Subcutaneous adipose tissue (tissue), 4 donors: ENCODE measurements around the gene MIER3. TPM values are rescaled to one million over a fixed set of nuclear protein-coding genes. Genes with fewer than 3 reads are reported as not detected.

Experiments
- total RNA-seq, 4 donors: library from RNA; depleted of rRNA; stranded (reverse); fragments of >200 nt; gene quantifications; one replicate each; pipeline ENCODE4 v1.1.0, GENCODE V29; 2016
- TF ChIP-seq, protein P1 (sequence below): fragments of 450-650 bp; IDR thresholded peaks from one replicate; pipeline ENCODE4 v1.5.1; 2016; ENCODE audit warnings: low read depth, mild to moderate bottlenecking, control low read depth, antibody characterized with exemption, moderate library complexity

The MIER3 gene
- total RNA-seq, 4 donors from 2014 or later, result 14.3 to 22.8 (median 19.5) TPM

DNA sequence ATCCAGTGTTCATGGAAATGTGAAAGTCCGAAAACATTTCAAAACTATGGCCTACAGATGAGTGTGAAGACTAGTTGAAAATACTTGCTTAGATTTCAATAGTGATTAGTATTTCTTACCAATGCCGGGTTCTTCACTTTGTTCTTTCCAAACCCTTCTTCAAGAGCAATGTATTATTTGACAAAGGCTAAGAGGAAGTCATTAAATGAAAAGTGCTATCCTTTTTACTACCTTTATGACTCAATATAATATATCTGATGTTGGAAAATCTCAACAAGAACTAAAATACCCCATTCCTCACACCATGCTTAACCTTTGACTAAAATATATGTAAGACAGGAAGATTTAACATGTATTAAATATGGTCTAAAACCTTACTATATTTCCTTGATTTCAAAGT is 6.7 kb upstream of the MIER3 start:
- TF ChIP-seq, protein P1, sequence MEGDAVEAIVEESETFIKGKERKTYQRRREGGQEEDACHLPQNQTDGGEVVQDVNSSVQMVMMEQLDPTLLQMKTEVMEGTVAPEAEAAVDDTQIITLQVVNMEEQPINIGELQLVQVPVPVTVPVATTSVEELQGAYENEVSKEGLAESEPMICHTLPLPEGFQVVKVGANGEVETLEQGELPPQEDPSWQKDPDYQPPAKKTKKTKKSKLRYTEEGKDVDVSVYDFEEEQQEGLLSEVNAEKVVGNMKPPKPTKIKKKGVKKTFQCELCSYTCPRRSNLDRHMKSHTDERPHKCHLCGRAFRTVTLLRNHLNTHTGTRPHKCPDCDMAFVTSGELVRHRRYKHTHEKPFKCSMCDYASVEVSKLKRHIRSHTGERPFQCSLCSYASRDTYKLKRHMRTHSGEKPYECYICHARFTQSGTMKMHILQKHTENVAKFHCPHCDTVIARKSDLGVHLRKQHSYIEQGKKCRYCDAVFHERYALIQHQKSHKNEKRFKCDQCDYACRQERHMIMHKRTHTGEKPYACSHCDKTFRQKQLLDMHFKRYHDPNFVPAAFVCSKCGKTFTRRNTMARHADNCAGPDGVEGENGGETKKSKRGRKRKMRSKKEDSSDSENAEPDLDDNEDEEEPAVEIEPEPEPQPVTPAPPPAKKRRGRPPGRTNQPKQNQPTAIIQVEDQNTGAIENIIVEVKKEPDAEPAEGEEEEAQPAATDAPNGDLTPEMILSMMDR, result no peak

DNA sequence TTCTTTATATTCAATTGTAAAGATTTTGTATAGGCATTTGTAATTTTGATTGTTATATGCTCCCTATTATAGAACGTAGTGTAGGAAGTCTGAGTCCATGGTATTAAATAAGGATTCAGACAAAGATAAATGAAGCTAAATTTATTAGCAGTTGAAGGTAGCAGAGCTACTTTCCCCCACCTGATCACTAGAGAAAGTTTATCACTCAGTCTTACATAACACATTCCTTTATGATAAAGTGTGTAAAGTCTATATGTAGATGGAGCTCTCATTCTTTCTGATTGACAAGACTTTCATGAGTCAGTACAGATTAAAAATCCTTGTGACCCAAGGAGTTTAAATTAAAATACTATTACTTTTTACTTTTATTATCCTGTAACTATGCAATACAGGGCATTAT is 2.3 kb upstream of the MIER3 start:
- TF ChIP-seq, protein P1, result no peak

DNA sequence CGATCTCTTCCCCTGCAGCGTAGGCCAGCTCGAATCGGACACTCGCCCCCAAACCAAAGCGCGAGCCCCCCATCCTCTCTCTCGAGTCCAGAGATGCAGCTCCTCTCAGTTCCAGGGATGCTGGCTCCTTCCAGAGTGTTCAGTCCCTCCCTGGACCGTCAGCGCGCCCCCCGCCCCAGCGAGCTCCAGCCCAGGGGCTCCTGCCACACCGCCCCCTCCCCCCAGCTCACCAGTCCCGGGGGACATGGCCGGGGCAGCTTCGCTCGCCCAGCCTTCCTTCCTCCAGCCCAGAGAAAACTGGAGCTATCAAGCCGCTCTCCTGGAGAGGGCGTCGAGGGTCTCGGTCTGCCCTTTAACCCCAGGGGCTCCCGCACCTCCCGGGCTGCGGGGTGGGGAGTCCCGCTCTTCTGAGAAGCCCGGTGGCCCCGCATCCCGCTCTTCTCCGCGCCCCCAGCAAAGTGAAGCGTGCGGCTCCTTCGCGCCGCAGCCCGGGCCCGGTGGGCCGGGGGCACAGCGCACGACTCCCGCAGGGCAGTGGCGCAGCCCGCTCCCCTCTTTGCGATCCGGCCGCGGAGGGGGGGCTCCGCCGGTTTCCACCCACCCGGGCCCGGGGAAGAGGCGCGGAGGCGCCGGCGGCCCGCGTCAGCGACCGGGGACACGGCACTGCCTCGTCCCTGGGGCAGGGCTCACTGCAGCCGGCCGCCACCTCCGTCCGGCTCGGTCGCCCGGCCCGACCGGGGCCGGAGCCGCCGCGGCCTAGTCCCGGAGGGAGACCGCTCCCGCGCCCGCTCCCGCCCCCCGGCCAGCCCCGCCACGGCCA is 587 bp downstream of the MIER3 start:
- TF ChIP-seq, protein P1, result no peak

DNA sequence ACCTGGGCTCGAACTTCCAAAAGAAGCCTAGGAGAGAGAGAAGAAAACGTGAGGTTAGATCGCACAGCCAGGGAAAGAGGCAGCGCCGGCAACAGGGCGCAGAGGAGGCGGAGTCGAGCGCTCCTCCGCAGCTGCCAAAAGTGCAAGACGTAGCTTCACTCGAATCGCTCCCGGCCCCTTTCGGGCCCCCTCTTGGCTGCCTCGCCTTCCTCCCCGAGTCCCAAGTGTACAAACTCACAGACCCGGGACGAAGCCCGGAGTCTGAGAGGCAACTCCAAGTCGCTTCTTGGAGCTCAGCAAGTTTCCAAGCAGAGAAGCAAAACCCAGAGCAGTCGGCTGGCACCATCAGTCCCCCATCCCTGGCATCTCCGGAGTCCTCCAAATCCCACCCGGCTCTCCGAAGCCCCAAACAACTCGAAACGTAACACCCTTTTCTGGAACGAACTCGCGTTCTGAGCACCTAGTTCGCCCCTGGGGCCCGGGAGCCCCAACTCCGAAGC is 1.2 kb downstream of the MIER3 start:
- TF ChIP-seq, protein P1, result no peak

DNA sequence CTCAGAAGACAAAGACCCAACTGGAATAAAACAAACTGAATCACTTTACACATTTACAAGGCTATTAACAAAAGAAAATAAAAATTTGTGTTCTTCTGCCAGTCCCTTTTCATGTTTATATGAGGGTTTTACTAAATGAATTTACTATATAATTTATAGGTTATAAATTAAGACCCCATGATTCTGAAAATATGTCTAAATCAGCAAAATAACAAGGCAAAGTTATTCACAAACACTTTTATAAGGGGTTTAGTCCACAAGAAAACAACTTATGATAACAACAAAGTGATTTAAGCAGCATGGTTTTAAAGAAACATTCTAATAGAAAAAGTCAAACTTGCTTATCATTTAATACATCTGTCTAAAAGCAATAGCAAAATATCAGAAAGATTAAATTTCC is 4.9 kb downstream of the MIER3 start:
- TF ChIP-seq, protein P1, result no peak

DNA sequence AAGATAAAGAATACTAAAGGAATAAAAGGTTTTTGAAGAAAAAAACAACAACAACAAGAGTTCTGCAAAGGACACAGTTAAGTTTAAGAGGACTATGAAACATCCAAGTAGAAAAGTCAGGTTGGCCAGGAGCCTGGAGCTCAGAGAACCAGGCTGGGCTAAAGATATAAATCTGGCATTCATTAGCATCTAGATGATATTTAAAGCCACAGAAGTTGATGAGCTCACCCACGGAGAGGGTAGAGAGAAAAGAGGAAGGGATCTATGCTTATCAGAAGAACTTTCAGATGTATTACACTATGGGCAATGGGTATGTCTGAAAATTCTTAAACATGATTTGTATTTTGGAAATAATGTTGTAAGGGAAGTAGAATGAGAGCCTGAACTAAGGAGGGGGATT is 9.9 kb downstream of the MIER3 start:
- TF ChIP-seq, protein P1, result no peak

DNA sequence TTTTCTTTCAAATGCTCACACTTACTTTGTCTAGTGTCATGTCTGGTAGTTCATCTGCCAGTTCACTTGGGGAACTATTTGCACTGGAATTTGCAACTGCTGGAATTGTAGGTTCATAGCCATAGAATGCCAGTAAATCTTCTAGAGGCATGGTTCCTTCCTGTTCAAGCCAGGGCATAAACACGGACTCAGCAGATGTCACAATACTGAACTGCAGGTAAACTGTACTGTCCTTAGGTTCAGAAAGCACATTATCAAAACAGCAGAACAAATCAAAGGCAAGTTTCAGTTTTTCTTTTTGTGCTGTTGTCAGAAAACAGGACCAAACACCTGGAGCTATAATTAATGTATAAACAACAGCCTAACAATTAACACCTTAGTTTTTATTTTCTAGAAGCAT is 13.1 kb downstream of the MIER3 start:
- TF ChIP-seq, protein P1, result no peak
